Hematopoietic multipotent progenitor cell treated with erythropoietin and hydrocortisone succinate and interleukin-3 and kit ligand, for 15 days (in vitro differentiated cells): ENCODE measurements around the gene ZNF665.
"Not testable (repeated sequence)": the region's sequence is repeated elsewhere in the genome, so short reads cannot be mapped to it uniquely, and the experiment has no call there.

Experiments used
- DNase-seq: peaks from one replicate; pipeline ENCODE4 v3.0.0-alpha.2; 2015; ENCODE audit warnings: low spot score

ZNF665 gene

GRCh38 chr19:53157626-53158025 lies 35.5 kb downstream of the ZNF665 start:
- no peak for DNase-seq

- no peak for DNase-seq
Measured at GRCh38 chr19:53156850-53157249, 36.3 kb downstream of the ZNF665 start.

- no peak for DNase-seq
Measured at GRCh38 chr19:53147645-53148044, 45.5 kb downstream of the ZNF665 start.

GRCh38 chr19:53140351-53140750 lies 52.8 kb downstream of the ZNF665 start:
- DNase-seq, result no peak

- no peak for DNase-seq
Measured at GRCh38 chr19:53136432-53136831, 56.7 kb downstream of the ZNF665 start.

- no peak for DNase-seq
Measured at GRCh38 chr19:53132141-53132991, 60.8 kb downstream of the ZNF665 start, which contains the start of gene ZNF415. Gene ZNF415, minus strand, starts transcription at chr19:53132910. Its CDS starts 10,234 bp downstream, at chr19:53122676.

- no peak for DNase-seq
Measured at GRCh38 chr19:53131727-53132126, 61.4 kb downstream of the ZNF665 start.

- DNase-seq, result no peak
Measured at GRCh38 chr19:53131085-53131590, 62.0 kb downstream of the ZNF665 start.

GRCh38 chr19:53130506-53130905 lies 62.7 kb downstream of the ZNF665 start:
- no peak for DNase-seq

- not testable (repeated sequence) for DNase-seq
Measured at GRCh38 chr19:53126733-53127526, 66.2 kb downstream of the ZNF665 start.

GRCh38 chr19:53123400-53123799 lies 69.8 kb downstream of the ZNF665 start:
- no peak for DNase-seq
